ENCODE measurements around the gene BPIFB3. TPM values are rescaled to one million over a fixed set of nuclear protein-coding genes. Genes with fewer than 3 reads are reported as not detected.

Gene BPIFB3
- total RNA-seq, 4 donors from 2014 or later: not detected

DNA sequence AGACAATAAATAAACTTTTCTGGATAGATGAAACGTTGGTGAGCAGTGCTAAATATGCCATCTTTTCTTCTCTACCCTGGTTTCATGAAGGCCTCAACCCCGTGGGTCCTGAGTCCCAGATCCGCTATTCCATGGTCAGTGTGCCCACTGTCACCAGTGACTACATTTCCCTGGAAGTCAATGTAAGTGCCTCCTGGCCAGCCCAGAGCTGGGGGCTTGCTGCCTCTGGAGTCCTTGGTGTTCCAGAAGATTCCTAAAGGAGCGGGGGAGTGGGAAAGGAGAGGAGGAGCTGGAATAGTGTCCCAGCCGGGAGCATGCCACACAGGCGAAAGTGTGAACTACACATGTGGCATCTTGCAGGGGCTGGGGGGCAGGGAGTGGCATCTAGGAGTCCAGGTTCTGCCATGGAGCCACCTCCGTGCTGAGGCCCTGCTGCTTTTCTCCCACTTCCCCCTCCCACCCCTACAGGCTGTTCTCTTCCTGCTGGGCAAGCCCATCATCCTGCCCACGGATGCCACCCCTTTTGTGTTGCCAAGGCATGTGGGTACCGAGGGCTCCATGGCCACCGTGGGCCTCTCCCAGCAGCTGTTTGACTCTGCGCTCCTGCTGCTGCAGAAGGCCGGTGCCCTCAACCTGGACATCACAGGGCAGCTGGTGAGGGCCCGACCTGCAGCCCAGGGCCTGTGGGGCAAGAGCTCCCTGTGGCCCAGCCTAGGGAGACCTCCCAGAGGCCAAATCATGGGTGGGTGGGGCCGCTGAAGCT is 35.4 kb upstream of the BPIFB3 start:
- DNase-seq (ENCODE audit: extremely low spot score): no peak
- Histone ChIP-seq H3K9me3 (no peaks in the 10 kb centered on the region), H3K4me1 (no peaks in the 10 kb centered on the region), H3K27me3 (peaks cover 0 to 29% (median 0%) of the 10 kb centered on the region in 4 donors), H3K4me3 (no peak overlapping the region), H3K36me3 (no peaks in the 10 kb centered on the region), H3K27ac (replicated peaks in 1 of 4) (no peak overlapping the region)
- WGBS: 50% methylated on average over 10 of the region's 14 CpGs
- TF ChIP-seq POLR2A (IDR thresholded peaks at IDR 0.05; ENCODE audit: low read depth) (no peak), EP300 (IDR thresholded peaks at IDR 0.05) (no peak), POLR2AphosphoS5 (IDR thresholded peaks at IDR 0.05) (no peak)
- TF ChIP-seq, protein P1, sequence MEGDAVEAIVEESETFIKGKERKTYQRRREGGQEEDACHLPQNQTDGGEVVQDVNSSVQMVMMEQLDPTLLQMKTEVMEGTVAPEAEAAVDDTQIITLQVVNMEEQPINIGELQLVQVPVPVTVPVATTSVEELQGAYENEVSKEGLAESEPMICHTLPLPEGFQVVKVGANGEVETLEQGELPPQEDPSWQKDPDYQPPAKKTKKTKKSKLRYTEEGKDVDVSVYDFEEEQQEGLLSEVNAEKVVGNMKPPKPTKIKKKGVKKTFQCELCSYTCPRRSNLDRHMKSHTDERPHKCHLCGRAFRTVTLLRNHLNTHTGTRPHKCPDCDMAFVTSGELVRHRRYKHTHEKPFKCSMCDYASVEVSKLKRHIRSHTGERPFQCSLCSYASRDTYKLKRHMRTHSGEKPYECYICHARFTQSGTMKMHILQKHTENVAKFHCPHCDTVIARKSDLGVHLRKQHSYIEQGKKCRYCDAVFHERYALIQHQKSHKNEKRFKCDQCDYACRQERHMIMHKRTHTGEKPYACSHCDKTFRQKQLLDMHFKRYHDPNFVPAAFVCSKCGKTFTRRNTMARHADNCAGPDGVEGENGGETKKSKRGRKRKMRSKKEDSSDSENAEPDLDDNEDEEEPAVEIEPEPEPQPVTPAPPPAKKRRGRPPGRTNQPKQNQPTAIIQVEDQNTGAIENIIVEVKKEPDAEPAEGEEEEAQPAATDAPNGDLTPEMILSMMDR (IDR thresholded peaks at IDR 0.05): no peak
- intact Hi-C loops (cut with DNase I): no loop called here

GRCh38 chr20:33019465-33020277 is 34.0 kb upstream of the BPIFB3 start:
- WGBS: 91% methylated on average over 15 of the region's 23 CpGs
- no peaks in the 10 kb centered on the region for H3K4me1 ChIP-seq
- TF ChIP-seq POLR2A (IDR thresholded peaks at IDR 0.05; ENCODE audit: low read depth): no peak
- TF ChIP-seq, protein P1 (IDR thresholded peaks at IDR 0.05): no peak
- TF ChIP-seq POLR2AphosphoS5 (IDR thresholded peaks at IDR 0.05): no peak
- TF ChIP-seq EP300 (IDR thresholded peaks at IDR 0.05): no peak

GRCh38 chr20:33020278-33021161 is 33.2 kb upstream of the BPIFB3 start:
- peaks cover 0 to 9% (median 0%) of the 10 kb centered on the region in 4 donors for H3K27me3 ChIP-seq
- no peak for TF ChIP-seq POLR2AphosphoS5 (IDR thresholded peaks at IDR 0.05)
- no peak for TF ChIP-seq EP300 (IDR thresholded peaks at IDR 0.05)
- TF ChIP-seq, protein P1 (IDR thresholded peaks at IDR 0.05): no peak
- TF ChIP-seq POLR2A (IDR thresholded peaks at IDR 0.05; ENCODE audit: low read depth): no peak
- 95% methylated on average over 3 of the region's 18 CpGs for WGBS

More at GRCh38 chr20:33019465-33020277, 34.0 kb upstream of the BPIFB3 start:
- H3K4me3 ChIP-seq: no peak overlapping the region
- H3K27ac ChIP-seq (replicated peaks in 1 of 4): no peak overlapping the region
- DNase-seq (ENCODE audit: extremely low spot score): no peak
- H3K27me3 ChIP-seq: peaks cover 0 to 15% (median 0%) of the 10 kb centered on the region in 4 donors
- H3K9me3 ChIP-seq: no peaks in the 10 kb centered on the region
- H3K36me3 ChIP-seq: no peaks in the 10 kb centered on the region
- intact Hi-C loops (cut with DNase I): no loop called here

GRCh38 chr20:33021879-33022278 is 31.8 kb upstream of the BPIFB3 start:
- no peaks in the 10 kb centered on the region for H3K27me3 ChIP-seq
- H3K4me1 ChIP-seq: no peaks in the 10 kb centered on the region
- WGBS: 58% methylated on average over 3 of the region's 3 CpGs
- no peaks in the 10 kb centered on the region for H3K9me3 ChIP-seq
- no peak for DNase-seq (ENCODE audit: extremely low spot score)
- no peak for TF ChIP-seq POLR2AphosphoS5 (IDR thresholded peaks at IDR 0.05)
- no peak for TF ChIP-seq POLR2A (IDR thresholded peaks at IDR 0.05; ENCODE audit: low read depth)
- TF ChIP-seq, protein P1 (IDR thresholded peaks at IDR 0.05): no peak
- TF ChIP-seq EP300 (IDR thresholded peaks at IDR 0.05): no peak
- H3K27ac ChIP-seq (replicated peaks in 1 of 4): no peak overlapping the region
- intact Hi-C loops (cut with DNase I): no loop called here
- H3K4me3 ChIP-seq: no peak overlapping the region
- H3K36me3 ChIP-seq: no peaks in the 10 kb centered on the region

More at GRCh38 chr20:33020278-33021161, 33.2 kb upstream of the BPIFB3 start:
- DNase-seq (ENCODE audit: extremely low spot score): no peak
- intact Hi-C loops (cut with DNase I): no loop called here
- Histone ChIP-seq H3K4me3 (no peak overlapping the region), H3K27ac (replicated peaks in 1 of 4) (no peak overlapping the region), H3K9me3 (no peaks in the 10 kb centered on the region), H3K4me1 (no peaks in the 10 kb centered on the region), H3K36me3 (no peaks in the 10 kb centered on the region)
